ENCODE results near the gene TRPM1. TPM values are rescaled to one million over a fixed set of nuclear protein-coding genes. Genes with fewer than 3 reads are reported as not detected.

Gene TRPM1
- total and polyA plus RNA-seq, 9 of the 15 experiments (the other 6 are each of a cell fraction or from before 2014, with no cell fraction given), result 0.01 to 0.06 (median 0.03) TPM; not detected in 5

DNA sequence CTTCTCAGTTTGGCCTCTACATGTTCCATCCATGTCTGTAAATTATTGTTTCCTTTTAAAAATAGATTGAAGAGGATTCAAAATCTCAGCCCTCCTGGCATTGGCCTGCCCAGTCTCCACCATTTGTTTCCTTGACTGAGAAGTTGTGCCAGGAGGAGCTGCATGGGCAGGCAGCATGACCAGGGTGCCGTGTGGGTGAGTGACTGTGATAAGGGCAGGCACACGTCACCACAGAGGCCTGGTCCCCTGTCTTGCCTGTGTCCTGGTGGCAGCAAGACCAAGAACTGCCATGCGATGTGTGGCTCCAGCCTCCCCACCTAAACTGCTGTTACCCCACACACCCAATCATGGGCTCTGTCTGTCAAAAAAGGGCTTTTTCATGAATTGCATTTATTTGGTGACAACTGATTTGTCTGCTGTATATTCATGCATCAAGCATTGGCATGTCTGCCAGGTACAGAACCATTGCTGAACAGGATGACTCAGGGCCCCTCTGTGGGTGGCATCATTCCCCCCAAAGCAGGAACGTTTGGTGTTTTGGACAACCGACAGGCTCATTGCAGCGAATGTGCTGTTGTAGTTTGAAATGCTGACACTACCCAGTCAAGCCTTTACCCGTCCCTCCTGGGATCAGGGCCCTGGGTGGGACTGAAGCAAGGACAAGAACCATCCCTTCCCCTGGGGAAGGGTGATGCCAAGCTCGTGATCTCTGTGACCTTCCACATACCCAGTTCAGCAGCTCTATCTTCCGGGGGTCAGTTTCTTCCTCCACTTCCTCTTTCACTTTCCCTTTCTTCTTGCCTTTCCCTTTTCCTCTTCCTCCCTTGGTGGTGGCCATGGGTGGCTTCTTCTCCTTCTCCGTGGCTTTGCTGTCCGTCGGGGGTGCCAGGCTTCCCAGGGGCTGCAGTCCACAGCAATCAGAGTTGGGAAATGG lies 51.6 kb downstream of the TRPM1 start (continued):
- TF ChIP-seq, protein P1, sequence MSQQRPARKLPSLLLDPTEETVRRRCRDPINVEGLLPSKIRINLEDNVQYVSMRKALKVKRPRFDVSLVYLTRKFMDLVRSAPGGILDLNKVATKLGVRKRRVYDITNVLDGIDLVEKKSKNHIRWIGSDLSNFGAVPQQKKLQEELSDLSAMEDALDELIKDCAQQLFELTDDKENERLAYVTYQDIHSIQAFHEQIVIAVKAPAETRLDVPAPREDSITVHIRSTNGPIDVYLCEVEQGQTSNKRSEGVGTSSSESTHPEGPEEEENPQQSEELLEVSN (IDR thresholded peaks at IDR 0.05; ENCODE audit: borderline replicate concordance in 1 of 2, extremely low read depth in 1 of 2, insufficient read depth in 1 of 2, insufficient read length in 1 of 2, low read depth in 1 of 2, low read length in 1 of 2, poor library complexity in 1 of 2, severe bottlenecking in 1 of 2), result no peak
- TF ChIP-seq CBX5 (IDR thresholded peaks at IDR 0.05; ENCODE audit: borderline replicate concordance, low read depth) (no peak), ELF1 (tag; IDR thresholded peaks at IDR 0.05) (peak; percentile 65; the same call in 1 of the 2 replicates), CCNT2 (IDR thresholded peaks at IDR 0.05; ENCODE audit: borderline replicate concordance, extremely low read depth, insufficient read length, low read depth, low read length) (no peak), HMGN3 (IDR thresholded peaks at IDR 0.05; ENCODE audit: borderline replicate concordance, extremely low read depth, insufficient read length, low read depth, low read length) (no peak), KDM5B (IDR thresholded peaks at IDR 0.05; ENCODE audit: insufficient replicate concordance, low read depth, low read length) (no peak), CTBP1 (IDR thresholded peaks at IDR 0.05; ENCODE audit: borderline replicate concordance) (no peak), RUNX1 (IDR thresholded peaks at IDR 0.05; ENCODE audit: low read depth) (no peak), ETV1 (tag; conservative IDR thresholded peaks at IDR 0.05; ENCODE audit: low read depth) (no peak), MAFF (IDR thresholded peaks at IDR 0.05; ENCODE audit: low read length) (no peak), GABPA (tag; conservative IDR thresholded peaks at IDR 0.05; ENCODE audit: low read depth) (peak; percentile 33; the same call in 1 of the 2 replicates), U2AF1 (optimal IDR thresholded peaks at IDR 0.05; ENCODE audit: low read depth, low read length) (no peak), JUN (IDR thresholded peaks at IDR 0.05; ENCODE audit: borderline replicate concordance, low read depth, low read length) (no peak), JUN (CRISPR knock-in tag; IDR thresholded peaks at IDR 0.05; ENCODE audit: borderline replicate concordance) (no peak), NR2C2 (CRISPR knock-in tag; IDR thresholded peaks at IDR 0.05) (no peak), NR2C2 (tag; IDR thresholded peaks at IDR 0.05) (peak; percentile 49), PHTF2 (CRISPR knock-in tag; IDR thresholded peaks at IDR 0.05) (no peak), ARID2 (IDR thresholded peaks at IDR 0.05) (no peak), SPI1 (IDR thresholded peaks at IDR 0.05; ENCODE audit: borderline replicate concordance, low read depth, low read length) (peak; percentile 92), ZNF740 (CRISPR knock-in tag; IDR thresholded peaks at IDR 0.05) (no peak), ZNF740 (tag; IDR thresholded peaks at IDR 0.05) (no peak), PATZ1 (CRISPR knock-in tag; IDR thresholded peaks at IDR 0.05; ENCODE audit: borderline replicate concordance) (no peak), POLR3A (IDR thresholded peaks at IDR 0.05; ENCODE audit: borderline replicate concordance, extremely low read depth, insufficient read depth, insufficient read length) (no peak)
